Measurements from ENCODE around the gene SNRNP200. TPM values are rescaled to one million over a fixed set of nuclear protein-coding genes. Genes with fewer than 3 reads are reported as not detected.

SNRNP200 gene
- polyA plus RNA-seq, 10 donors = 78.0 to 108 (median 89.2) TPM

Other genes with a start within 250 kb of the SNRNP200 start
- 1 to 10 TPM; 1.9 to 3.8 (median 3.0) TPM for gene ADRA2B, start 189.0 kb downstream of the SNRNP200 start, polyA plus RNA-seq (ENCODE audit: insufficient read length in 10 of 10)
- under 1 TPM in 5 of 10 donors, not detected in 5; 0.11 to 0.23 (median 0.18) TPM for gene ASTL, start 167.0 kb downstream of the SNRNP200 start, polyA plus RNA-seq (ENCODE audit: insufficient read length in 10 of 10)
- 10 to 100 TPM in 1 of 10 donors, 1 to 10 TPM in 9; 2.5 to 10.3 (median 4.4) TPM for gene DUSP2, start 160.1 kb downstream of the SNRNP200 start, polyA plus RNA-seq (ENCODE audit: insufficient read length in 10 of 10)
- 100 to 1,000 TPM in 6 of 10 donors, 10 to 100 TPM in 4; 82.6 to 152 (median 105) TPM for gene STARD7, start 96.7 kb downstream of the SNRNP200 start, polyA plus RNA-seq (ENCODE audit: insufficient read length in 10 of 10)
- gene TMEM127, start 39.5 kb downstream of the SNRNP200 start, polyA plus RNA-seq (ENCODE audit: insufficient read length in 10 of 10) = 10 to 100 TPM; 23.7 to 31.1 (median 25.3) TPM
- gene CIAO1, start 39.3 kb downstream of the SNRNP200 start, polyA plus RNA-seq (ENCODE audit: insufficient read length in 10 of 10) = 10 to 100 TPM; 32.5 to 49.9 (median 43.9) TPM
- gene ITPRIPL1, start 19.8 kb upstream of the SNRNP200 start, polyA plus RNA-seq (ENCODE audit: insufficient read length in 10 of 10) = 1 to 10 TPM; 2.3 to 6.0 (median 3.3) TPM
- 10 to 100 TPM in 4 of 10 donors, 1 to 10 TPM in 6; 7.0 to 17.9 (median 9.6) TPM for gene NCAPH, start 30.2 kb upstream of the SNRNP200 start, polyA plus RNA-seq (ENCODE audit: insufficient read length in 10 of 10)
- under 1 TPM in 7 of 10 donors, not detected in 3; 0.09 to 0.39 (median 0.18) TPM for gene NEURL3, start 199.8 kb upstream of the SNRNP200 start, polyA plus RNA-seq (ENCODE audit: insufficient read length in 10 of 10)
- 10 to 100 TPM; 16.9 to 42.0 (median 23.4) TPM for gene ARID5A, start 231.2 kb upstream of the SNRNP200 start, polyA plus RNA-seq (ENCODE audit: insufficient read length in 10 of 10)

Measured in muscle of back (tissue), 10 donors.